CD8-positive, alpha-beta memory T cell (primary cell): Measurements from ENCODE around the gene OR52E6. TPM values are rescaled to one million over a fixed set of nuclear protein-coding genes. Genes with fewer than 3 reads are reported as not detected.

Source experiments
- CTCF ChIA-PET: fragments of 350-600 bp; sonication (Branson Sonifier 250); formaldehyde crosslinking; loops from one replicate; lab custom pipeline; 2021; ENCODE audit warnings: antibody characterized with exemption; lab: Charles Lee
- POLR2A ChIA-PET: fragments of 350-600 bp; sonication (Branson Sonifier 250); formaldehyde crosslinking; loops from one replicate; lab custom pipeline; 2021; ENCODE audit warnings: antibody characterized with exemption; lab: Charles Lee
- DNase-seq, 5 donors: peaks; one replicate each; pipeline versions ENCODE4 v3.0.0 to v3.0.0-alpha.2; 2020 to 2022; ENCODE audit warnings: mixed read lengths in 1 of 5
- H3K27ac ChIP-seq: one replicate; pipeline ENCODE4 v1.7.0; 2013; ENCODE audit warnings: low read depth, mild to moderate bottlenecking, low read length, moderate library complexity
- H3K27me3 ChIP-seq: 2 replicates; pipeline ENCODE4 v1.7.0; 2013; ENCODE audit warnings: low read length, mild to moderate bottlenecking; ENCODE audit not compliant: insufficient read depth, poor library complexity, severe bottlenecking
- H3K36me3 ChIP-seq: 2 replicates; pipeline ENCODE4 v1.7.0; 2013; ENCODE audit warnings: mild to moderate bottlenecking, low read length, moderate library complexity; ENCODE audit not compliant: insufficient read depth
- H3K4me1 ChIP-seq: 2 replicates; pipeline ENCODE4 v1.7.0; 2013; ENCODE audit warnings: mild to moderate bottlenecking, low read length, moderate library complexity; ENCODE audit not compliant: insufficient read depth
- H3K4me3 ChIP-seq: 2 replicates; pipeline ENCODE4 v1.7.0; 2013; ENCODE audit warnings: mild to moderate bottlenecking, low read length
- H3K9me3 ChIP-seq: 2 replicates; pipeline ENCODE4 v1.7.0; 2013; ENCODE audit warnings: mild to moderate bottlenecking, low read length
- H3K27ac Mint-ChIP-seq, 8 donors: one replicate each; pipeline ENCODE4 v1.8.0; 2020 to 2021; ENCODE audit warnings: mixed read lengths in 8 of 8, mild to moderate bottlenecking in 6 of 8, inconsistent platforms in 3 of 8, moderate library complexity in 3 of 8
- H3K27me3 Mint-ChIP-seq, 2 donors: one replicate each; pipeline ENCODE4 v1.8.0; 2020 to 2021; ENCODE audit warnings: mixed read lengths in 2 of 2, mild to moderate bottlenecking in 1 of 2, moderate library complexity in 1 of 2
- H3K36me3 Mint-ChIP-seq, 3 donors: one replicate each; pipeline ENCODE4 v1.8.0; 2020 to 2021; ENCODE audit warnings: mixed read lengths in 3 of 3, inconsistent platforms in 1 of 3, mild to moderate bottlenecking in 1 of 3
- H3K4me1 Mint-ChIP-seq, 3 donors: one replicate each; pipeline ENCODE4 v1.8.0; 2020 to 2021; ENCODE audit warnings: mixed read lengths in 3 of 3, inconsistent platforms in 1 of 3, mild to moderate bottlenecking in 1 of 3
- H3K4me3 Mint-ChIP-seq, 7 donors: one replicate each; pipeline ENCODE4 v1.8.0; 2020 to 2021; ENCODE audit warnings: mixed read lengths in 7 of 7, mild to moderate bottlenecking in 6 of 7, moderate library complexity in 4 of 7, inconsistent platforms in 2 of 7
- H3K9me3 Mint-ChIP-seq, 5 donors: one replicate each; pipeline ENCODE4 v1.8.0; 2020 to 2022; ENCODE audit warnings: mixed read lengths in 5 of 5, mild to moderate bottlenecking in 3 of 5, moderate library complexity in 2 of 5, inconsistent platforms in 1 of 5
- polyA plus RNA-seq: library from polyadenylated mRNA; unstranded; fragments of 300-500 nt; fragmentation: Illumina TruSeq; gene quantifications from one replicate; pipeline ENCODE4 v1.2.3, GENCODE V29; 2021
- total RNA-seq, 2 experiments: library from RNA; stranded (reverse); gene quantifications; one replicate each; pipeline ENCODE4 v1.2.3, GENCODE V29; 2021

Gene OR52E6
- total and polyA plus RNA-seq, 3 experiments from 2014 or later, result not detected

- CTCF ChIA-PET, result no interaction called here
Measured at GRCh38 chr11:5791165-5791564, 50.5 kb downstream of the OR52E6 start, which contains the start of gene OR52N1. TSS of gene OR52N1 (minus strand) at chr11:5791265. CDS start at chr11:5788816, 2,449 bp downstream.

More at GRCh38 chr11:5791165-5791564, 50.5 kb downstream of the OR52E6 start, which contains the start of gene OR52N1:
- Mint-ChIP-seq H3K36me3 (no peaks in the 10 kb centered on the region), H3K9me3 (no peaks in the 10 kb centered on the region), H3K4me3 (no peak within 1 kb of the TSS), H3K27me3 (peaks cover 0 to 24% of the 10 kb centered on the region in 2 donors), H3K27ac (no peak within 1 kb of the TSS), H3K4me1 (no peaks in the 10 kb centered on the region)
- Histone ChIP-seq H3K27ac (no peak within 1 kb of the TSS), H3K4me3 (no peak within 1 kb of the TSS), H3K27me3 (no peaks in the 10 kb centered on the region), H3K4me1 (no peaks in the 10 kb centered on the region), H3K36me3 (no peaks in the 10 kb centered on the region), H3K9me3 (no peaks in the 10 kb centered on the region)
- no peak for DNase-seq
- POLR2A ChIA-PET, result no interaction called here

Other genes starting within 250 kb of the OR52E6 start
- under 1 TPM in 1 of 2 experiments, not detected in 1; 0.20 TPM for gene TRIM6, start 245.3 kb downstream of the OR52E6 start, total RNA-seq
- gene TRIM6, start 245.3 kb downstream of the OR52E6 start, polyA plus RNA-seq, result not detected
- gene TRIM34, start 216.9 kb downstream of the OR52E6 start, total RNA-seq, result 1 to 10 TPM; 3.1 to 4.1 TPM
- gene TRIM34, start 216.9 kb downstream of the OR52E6 start, polyA plus RNA-seq, result 13.5 TPM
- 10 to 100 TPM in 1 of 2 experiments, 1 to 10 TPM in 1; 8.2 to 10.6 TPM for gene TRIM5, start 156.8 kb downstream of the OR52E6 start, total RNA-seq
- 9.8 TPM for gene TRIM5, start 156.8 kb downstream of the OR52E6 start, polyA plus RNA-seq
- 100 to 1,000 TPM; 105 TPM for gene TRIM22, start 152.1 kb downstream of the OR52E6 start, total RNA-seq
- 163 TPM for gene TRIM22, start 152.1 kb downstream of the OR52E6 start, polyA plus RNA-seq
- not detected for gene OR56B1, start 105.4 kb downstream of the OR52E6 start, total RNA-seq
- not detected for gene OR56B1, start 105.4 kb downstream of the OR52E6 start, polyA plus RNA-seq
- gene OR52N4, start 87.7 kb downstream of the OR52E6 start, total RNA-seq, result under 1 TPM; 0.22 to 0.48 TPM
- 0.71 TPM for gene OR52N4, start 87.7 kb downstream of the OR52E6 start, polyA plus RNA-seq
- gene OR52N5, start 58.5 kb downstream of the OR52E6 start, total RNA-seq, result not detected
- gene OR52N5, start 58.5 kb downstream of the OR52E6 start, polyA plus RNA-seq, result not detected
- not detected for gene OR52N1, start 50.6 kb downstream of the OR52E6 start, total RNA-seq
- gene OR52N1, start 50.6 kb downstream of the OR52E6 start, polyA plus RNA-seq, result not detected
- gene OR52N2, start 33.0 kb downstream of the OR52E6 start, total RNA-seq, result not detected
- not detected for gene OR52N2, start 33.0 kb downstream of the OR52E6 start, polyA plus RNA-seq
- not detected for gene OR52E8, start 15.8 kb upstream of the OR52E6 start, total RNA-seq
- not detected for gene OR52E8, start 15.8 kb upstream of the OR52E6 start, polyA plus RNA-seq
- gene OR52E4, start 38.7 kb upstream of the OR52E6 start, total RNA-seq, result not detected
- gene OR52E4, start 38.7 kb upstream of the OR52E6 start, polyA plus RNA-seq, result not detected
- not detected for gene OR52E5, start 51.3 kb upstream of the OR52E6 start, total RNA-seq
- not detected for gene OR52E5, start 51.3 kb upstream of the OR52E6 start, polyA plus RNA-seq
- not detected for gene OR56A3, start 100.4 kb upstream of the OR52E6 start, total RNA-seq
- not detected for gene OR56A3, start 100.4 kb upstream of the OR52E6 start, polyA plus RNA-seq
- gene OR56A5, start 126.6 kb upstream of the OR52E6 start, total RNA-seq, result not detected
- gene OR56A5, start 126.6 kb upstream of the OR52E6 start, polyA plus RNA-seq, result not detected
- gene OR52L1, start 145.1 kb upstream of the OR52E6 start, total RNA-seq, result not detected
- not detected for gene OR52L1, start 145.1 kb upstream of the OR52E6 start, polyA plus RNA-seq
- gene OR56A4, start 165.0 kb upstream of the OR52E6 start, total RNA-seq, result not detected
- not detected for gene OR56A4, start 165.0 kb upstream of the OR52E6 start, polyA plus RNA-seq
- gene OR56A1, start 188.9 kb upstream of the OR52E6 start, total RNA-seq, result not detected
- not detected for gene OR56A1, start 188.9 kb upstream of the OR52E6 start, polyA plus RNA-seq